SK-N-SH (cell line): Measurements from ENCODE around the gene CZIB.

Experiments used
- CTCF ChIP-seq: fragments of 200-600 bp; sonication (generic); IDR thresholded peaks from 2 replicates; pipeline ENCODE4 v1.6.1; 2017; ENCODE audit warnings: antibody characterized with exemption, mild to moderate bottlenecking, moderate library complexity
- NFIC ChIP-seq: IDR thresholded peaks from 2 replicates; pipeline ENCODE4 v1.4.0; 2012; ENCODE audit warnings: borderline replicate concordance
- NRF1 ChIP-seq: IDR thresholded peaks from 2 replicates; pipeline ENCODE4 v1.6.1; 2012; ENCODE audit warnings: low read depth, mild to moderate bottlenecking, low read length
- ZBTB33 ChIP-seq: IDR thresholded peaks from 2 replicates; pipeline ENCODE4 v1.4.0; 2012; ENCODE audit warnings: low read depth, borderline replicate concordance

DNA sequence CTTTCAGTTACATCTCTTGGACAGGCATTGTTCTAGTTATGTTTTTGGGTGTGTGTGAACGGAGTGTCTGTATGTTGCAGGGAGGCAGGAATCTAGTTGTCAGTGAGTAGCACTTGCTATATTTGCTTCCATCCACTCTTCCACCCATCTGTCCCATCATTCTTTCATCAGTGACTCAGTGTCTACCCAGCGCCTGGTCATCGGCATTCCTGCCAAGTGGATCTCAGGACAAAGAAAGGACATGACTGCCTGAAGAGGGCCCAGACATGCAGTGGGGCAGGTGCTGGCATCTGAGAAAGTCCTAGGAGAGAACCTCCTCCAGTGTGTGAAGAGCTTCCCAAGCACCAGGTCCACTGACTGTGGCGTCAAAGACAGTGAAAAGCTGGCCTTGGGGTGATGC lies 45.1 kb upstream of the CZIB start:
- TF ChIP-seq NFIC (no peak), NRF1 (no peak), ZBTB33 (no peak), CTCF (no peak)
